ENCODE measurements around the gene SEMA5A. TPM values are rescaled to one million over a fixed set of nuclear protein-coding genes. Genes with fewer than 3 reads are reported as not detected.

SEMA5A gene
- total and polyA plus RNA-seq, 2 donors (not counting 1 experiment from before 2014, with no cell fraction given): not detected

DNA sequence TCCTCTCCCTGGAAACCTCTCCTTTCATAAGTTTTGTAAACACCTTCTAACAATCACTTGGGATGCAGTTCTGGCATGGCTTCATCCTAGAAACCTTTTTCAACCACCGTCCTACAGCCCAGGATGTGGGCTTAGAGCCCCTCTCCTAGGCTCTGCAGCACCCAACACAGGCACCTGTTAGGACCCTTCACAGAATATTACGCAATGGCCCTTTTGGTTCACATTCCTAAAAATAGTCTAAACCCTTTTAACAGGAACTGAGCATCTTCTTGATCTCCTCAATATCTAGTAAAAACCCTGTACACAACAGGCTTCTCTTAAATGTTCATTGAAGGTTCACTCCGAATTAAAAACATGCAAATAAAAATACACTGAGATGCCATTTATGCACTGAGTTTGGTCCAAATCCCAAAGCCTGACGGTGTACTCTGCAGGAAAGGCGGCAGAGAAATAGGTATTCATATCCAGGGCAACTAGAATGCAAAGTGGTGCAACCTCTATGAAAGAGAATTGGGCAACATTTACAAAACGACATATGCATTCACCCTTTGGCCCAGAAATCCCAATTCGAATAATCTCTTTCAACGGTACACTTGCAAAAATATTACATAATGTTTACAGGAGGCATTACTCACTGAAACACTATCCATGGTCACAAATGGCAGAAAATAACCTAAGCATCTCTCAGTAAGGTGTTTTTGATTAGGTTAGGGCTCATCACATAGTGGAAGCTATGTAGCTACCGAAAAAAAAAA is 169.3 kb downstream of the SEMA5A start:
- Histone ChIP-seq H3K27me3 (replicated peaks in 1 of 4; ENCODE audit: control extremely low read depth in 1 of 4, control insufficient read depth in 3 of 4, insufficient read depth in 4 of 4, low read length in 3 of 4) (no peaks in the 10 kb centered on the region), H3K9ac (ENCODE audit: low read length) (no peak overlapping the region), H2AFZ (ENCODE audit: insufficient read depth, low read depth, low read length, poor library complexity, severe bottlenecking) (no peak overlapping the region), H3K4me2 (replicated peaks; ENCODE audit: low read depth, low read length, poor library complexity, severe bottlenecking) (no peak overlapping the region), H3K9me3 (ENCODE audit: control extremely low read depth in 1 of 3, control insufficient read depth in 2 of 3, insufficient read depth in 1 of 3, low read length in 2 of 3) (no peaks in the 10 kb centered on the region), H3K36me3 (replicated peaks in 1 of 2; ENCODE audit: control extremely low read depth in 1 of 2, control insufficient read depth in 1 of 2, extremely low read depth in 1 of 2, insufficient read depth in 2 of 2, low read length in 1 of 2) (no peaks in the 10 kb centered on the region), H3K27ac (ENCODE audit: low read length in 2 of 2) (no peak overlapping the region), H4K20me1 (ENCODE audit: control insufficient read depth, insufficient read depth, low read length, poor library complexity, severe bottlenecking) (no peaks in the 10 kb centered on the region), H3K79me2 (ENCODE audit: control insufficient read depth, insufficient read depth, low read length) (no peaks in the 10 kb centered on the region), H3K4me1 (ENCODE audit: control insufficient read depth in 2 of 2, insufficient read depth in 2 of 2, low read length in 2 of 2) (no peaks in the 10 kb centered on the region), H3K4me3 (ENCODE audit: control extremely low read depth in 1 of 5, extremely low read depth in 1 of 5, insufficient read depth in 1 of 5, low read depth in 2 of 5, low read length in 4 of 5) (no peak overlapping the region)
- H3K4me1 Mint-ChIP-seq: no peaks in the 10 kb centered on the region
- H3K4me3 Mint-ChIP-seq: no peak overlapping the region
- ChIA-PET CTCF (no interaction called here), POLR2A (no interaction called here)
- H3K27ac Mint-ChIP-seq: no peak overlapping the region
- no peaks in the 10 kb centered on the region for H3K9me3 Mint-ChIP-seq (ENCODE audit: insufficient read depth)
- ATAC-seq (ENCODE audit: low read depth) (no peak), DNase-seq (no peak)
- intact Hi-C loops (cut with micrococcal nuclease): no loop called here
- no peaks in the 10 kb centered on the region for H3K27me3 Mint-ChIP-seq
- TF ChIP-seq EZH2 (IDR thresholded peaks at IDR 0.05; ENCODE audit: borderline replicate concordance, insufficient read depth, low read depth, low read length, poor library complexity, severe bottlenecking): no peak
- TF ChIP-seq, protein P1, sequence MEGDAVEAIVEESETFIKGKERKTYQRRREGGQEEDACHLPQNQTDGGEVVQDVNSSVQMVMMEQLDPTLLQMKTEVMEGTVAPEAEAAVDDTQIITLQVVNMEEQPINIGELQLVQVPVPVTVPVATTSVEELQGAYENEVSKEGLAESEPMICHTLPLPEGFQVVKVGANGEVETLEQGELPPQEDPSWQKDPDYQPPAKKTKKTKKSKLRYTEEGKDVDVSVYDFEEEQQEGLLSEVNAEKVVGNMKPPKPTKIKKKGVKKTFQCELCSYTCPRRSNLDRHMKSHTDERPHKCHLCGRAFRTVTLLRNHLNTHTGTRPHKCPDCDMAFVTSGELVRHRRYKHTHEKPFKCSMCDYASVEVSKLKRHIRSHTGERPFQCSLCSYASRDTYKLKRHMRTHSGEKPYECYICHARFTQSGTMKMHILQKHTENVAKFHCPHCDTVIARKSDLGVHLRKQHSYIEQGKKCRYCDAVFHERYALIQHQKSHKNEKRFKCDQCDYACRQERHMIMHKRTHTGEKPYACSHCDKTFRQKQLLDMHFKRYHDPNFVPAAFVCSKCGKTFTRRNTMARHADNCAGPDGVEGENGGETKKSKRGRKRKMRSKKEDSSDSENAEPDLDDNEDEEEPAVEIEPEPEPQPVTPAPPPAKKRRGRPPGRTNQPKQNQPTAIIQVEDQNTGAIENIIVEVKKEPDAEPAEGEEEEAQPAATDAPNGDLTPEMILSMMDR (IDR thresholded peaks at IDR 0.05): no peak
- 98% methylated on average over 5 of the region's 9 CpGs for WGBS (ENCODE audit: insufficient coverage)

DNA sequence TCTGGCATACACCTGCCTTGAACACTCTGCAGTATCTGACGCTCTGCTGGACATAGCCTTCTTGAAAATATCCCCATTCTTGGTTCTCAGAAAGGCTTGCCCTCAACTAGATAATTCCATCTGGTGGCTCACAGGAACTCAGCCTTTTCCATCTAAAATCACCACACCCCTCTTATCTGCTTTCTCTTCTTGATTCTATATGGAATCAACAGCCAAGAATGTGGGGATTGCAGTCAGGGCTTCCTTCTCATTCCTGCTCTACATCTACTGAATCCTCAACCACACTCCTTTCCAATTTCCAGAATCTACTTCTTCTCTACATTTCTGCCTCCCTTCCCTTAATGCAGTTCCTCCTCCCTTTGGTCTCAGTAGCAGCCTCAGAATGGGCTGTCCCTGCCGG is 170.1 kb downstream of the SEMA5A start:
- Mint-ChIP-seq H3K27ac (no peak overlapping the region), H3K4me3 (no peak overlapping the region), H3K27me3 (no peaks in the 10 kb centered on the region), H3K4me1 (no peaks in the 10 kb centered on the region), H3K9me3 (ENCODE audit: insufficient read depth) (no peaks in the 10 kb centered on the region)
- ChIA-PET CTCF (no interaction called here), POLR2A (no interaction called here)
- H3K9me3 ChIP-seq (ENCODE audit: control extremely low read depth in 1 of 3, control insufficient read depth in 2 of 3, insufficient read depth in 1 of 3, low read length in 2 of 3): no peaks in the 10 kb centered on the region
- no peak overlapping the region for H3K9ac ChIP-seq (ENCODE audit: low read length)
- H3K79me2 ChIP-seq (ENCODE audit: control insufficient read depth, insufficient read depth, low read length): no peaks in the 10 kb centered on the region
- intact Hi-C loops (cut with micrococcal nuclease): no loop called here
- no peaks in the 10 kb centered on the region for H3K27me3 ChIP-seq (replicated peaks in 1 of 4; ENCODE audit: control extremely low read depth in 1 of 4, control insufficient read depth in 3 of 4, insufficient read depth in 4 of 4, low read length in 3 of 4)
- no peak overlapping the region for H3K4me3 ChIP-seq (ENCODE audit: control extremely low read depth in 1 of 5, extremely low read depth in 1 of 5, insufficient read depth in 1 of 5, low read depth in 2 of 5, low read length in 4 of 5)
- H2AFZ ChIP-seq (ENCODE audit: insufficient read depth, low read depth, low read length, poor library complexity, severe bottlenecking): no peak overlapping the region
- ATAC-seq (ENCODE audit: low read depth) (no peak), DNase-seq (no peak)
- H3K27ac ChIP-seq (ENCODE audit: low read length in 2 of 2): no peak overlapping the region
- TF ChIP-seq EZH2 (IDR thresholded peaks at IDR 0.05; ENCODE audit: borderline replicate concordance, insufficient read depth, low read depth, low read length, poor library complexity, severe bottlenecking): no peak
- TF ChIP-seq, protein P1 (IDR thresholded peaks at IDR 0.05): no peak
- H3K36me3 ChIP-seq (replicated peaks in 1 of 2; ENCODE audit: control extremely low read depth in 1 of 2, control insufficient read depth in 1 of 2, extremely low read depth in 1 of 2, insufficient read depth in 2 of 2, low read length in 1 of 2): no peaks in the 10 kb centered on the region
- no peak overlapping the region for H3K4me2 ChIP-seq (replicated peaks; ENCODE audit: low read depth, low read length, poor library complexity, severe bottlenecking)
- no peaks in the 10 kb centered on the region for H4K20me1 ChIP-seq (ENCODE audit: control insufficient read depth, insufficient read depth, low read length, poor library complexity, severe bottlenecking)
- 95% methylated on average over 2 of the region's 2 CpGs for WGBS (ENCODE audit: insufficient coverage)
- no peaks in the 10 kb centered on the region for H3K4me1 ChIP-seq (ENCODE audit: control insufficient read depth in 2 of 2, insufficient read depth in 2 of 2, low read length in 2 of 2)

Measured in B cell (primary cell).